ENCODE results near the gene PCGF3.

- TF ChIP-seq EZH2phosphoT487 (IDR thresholded peaks at IDR 0.05; ENCODE audit: borderline replicate concordance, low read length) (no peak), CTCF (conservative IDR thresholded peaks at IDR 0.05; ENCODE audit: low read depth, low read length) (no peak), EZH2 (IDR thresholded peaks at IDR 0.05; ENCODE audit: low read length, unreplicated experiment) (no peak)
Measured at GRCh38 chr4:770022-770421, 64.4 kb downstream of the PCGF3 start.
